Choroid plexus epithelial cell (primary cell): ENCODE results near the gene KREMEN1.

ENCODE experiments used
- DNase-seq: peaks from one replicate; pipeline ENCODE4 v3.0.0-alpha.2; 2010; ENCODE audit warnings: low read depth
- H3K4me3 ChIP-seq: 2 replicates; pipeline ENCODE4 v1.5.1; 2011; ENCODE audit warnings: low read depth, mild to moderate bottlenecking, control low read depth, low read length, moderate library complexity
- CTCF ChIP-seq: conservative IDR thresholded peaks from 2 replicates; pipeline ENCODE4 v1.5.1; 2011; ENCODE audit warnings: low read depth, mild to moderate bottlenecking, control low read depth, inconsistent platforms, low read length, moderate library complexity

KREMEN1 gene

GRCh38 chr22:29125844-29126243, 53.0 kb downstream of the KREMEN1 start:
- H3K4me3 ChIP-seq = no peak overlapping the region
- no peak for TF ChIP-seq CTCF
- DNase-seq = no peak

- no peak overlapping the region for H3K4me3 ChIP-seq
- no peak for DNase-seq
- TF ChIP-seq CTCF = no peak
Measured at GRCh38 chr22:29126670-29127395, 54.0 kb downstream of the KREMEN1 start.

- peak; percentile 39 for DNase-seq
- TF ChIP-seq CTCF = no peak
- H3K4me3 ChIP-seq = no peak overlapping the region
Measured at GRCh38 chr22:29128891-29129807, 56.3 kb downstream of the KREMEN1 start.

GRCh38 chr22:29129808-29130140, 56.9 kb downstream of the KREMEN1 start:
- TF ChIP-seq CTCF = no peak
- H3K4me3 ChIP-seq = no peak overlapping the region
- no peak for DNase-seq

- TF ChIP-seq CTCF = no peak
- DNase-seq = no peak
- no peak overlapping the region for H3K4me3 ChIP-seq
Measured at GRCh38 chr22:29130476-29130875, 57.6 kb downstream of the KREMEN1 start.

GRCh38 chr22:29133603-29134133, 60.8 kb downstream of the KREMEN1 start:
- no peak for DNase-seq
- no peak for TF ChIP-seq CTCF
- H3K4me3 ChIP-seq = no peak overlapping the region

- TF ChIP-seq CTCF = no peak
- DNase-seq = no peak
- H3K4me3 ChIP-seq = no peak overlapping the region
Measured at GRCh38 chr22:29134448-29134847, 61.6 kb downstream of the KREMEN1 start.
